A673 (cell line): ENCODE results near the gene PEPD. TPM values are rescaled to one million over a fixed set of nuclear protein-coding genes. Genes with fewer than 3 reads are reported as not detected.

Experiments
- BruUV-seq: library from RNA; stranded (reverse); fragments of 400-500 nt; replicated peaks from 2 replicates; lab custom pipeline; 2021; lab: Mats Ljungman, UMichigan
- CTCF ChIA-PET: fragments of 300-600 bp; sonication (Branson Sonifier 250); formaldehyde crosslinking; loops from one replicate; lab custom pipeline; 2022; ENCODE audit warnings: antibody characterized with exemption; lab: Charles Lee
- POLR2A ChIA-PET: fragments of 300-600 bp; sonication (Branson Sonifier 250); formaldehyde crosslinking; loops from one replicate; lab custom pipeline; 2022; ENCODE audit warnings: antibody characterized with exemption; ENCODE audit not compliant: low non-redundant PET; lab: Charles Lee
- DNase-seq: peaks from one replicate; pipeline ENCODE4 v3.0.0-alpha.2; 2015; ENCODE audit warnings: low spot score
- H3K27ac ChIP-seq: fragments of 200-600 bp; sonication (generic); 2 replicates; pipeline ENCODE4 v1.5.1; 2016; ENCODE audit warnings: mixed run types, low read depth, mild to moderate bottlenecking, mixed read lengths, antibody characterized with exemption, low read length; ENCODE audit not compliant: poor library complexity, severe bottlenecking
- H3K27me3 ChIP-seq: fragments of 200-600 bp; sonication (generic); replicated peaks from 2 replicates; pipeline ENCODE4 v1.6.1; 2017; ENCODE audit warnings: mixed run types, low read depth, mild to moderate bottlenecking, mixed read lengths, antibody characterized with exemption, low read length; ENCODE audit not compliant: insufficient read depth, poor library complexity
- H3K36me3 ChIP-seq: fragments of 200-600 bp; sonication (generic); 2 replicates; pipeline ENCODE4 v1.6.1; 2016; ENCODE audit warnings: mixed run types, mild to moderate bottlenecking, mixed read lengths, antibody characterized with exemption, low read length; ENCODE audit not compliant: insufficient read depth, poor library complexity, severe bottlenecking
- H3K4me1 ChIP-seq: fragments of 200-600 bp; sonication (generic); 2 replicates; pipeline ENCODE4 v1.6.1; 2017; ENCODE audit warnings: mixed run types, mild to moderate bottlenecking, mixed read lengths, antibody characterized with exemption, low read length; ENCODE audit not compliant: insufficient read depth, poor library complexity, severe bottlenecking
- H3K4me3 ChIP-seq: fragments of 200-600 bp; sonication (generic); 2 replicates; pipeline ENCODE4 v1.5.1; 2016; ENCODE audit warnings: low read depth, mixed run types, mild to moderate bottlenecking, mixed read lengths, low read length; ENCODE audit not compliant: poor library complexity, severe bottlenecking
- H3K9me3 ChIP-seq: fragments of 200-600 bp; sonication (generic); 2 replicates; pipeline ENCODE4 v1.6.1; 2016; ENCODE audit warnings: mixed run types, low read depth, mild to moderate bottlenecking, mixed read lengths, antibody characterized with exemption, low read length; ENCODE audit not compliant: poor library complexity, severe bottlenecking
- CTCF ChIP-seq: fragments of 300-800, 200-600 bp; sonication (generic); conservative IDR thresholded peaks from 2 replicates; pipeline ENCODE4 v1.5.1; 2017; ENCODE audit warnings: low read depth, mild to moderate bottlenecking, antibody characterized with exemption, low read length, moderate library complexity, mixed read lengths
- EZH2 ChIP-seq: fragments of 200-600 bp; sonication (generic); IDR thresholded peaks from 2 replicates; pipeline ENCODE4 v1.6.1; 2017; ENCODE audit warnings: borderline replicate concordance, low read depth, mild to moderate bottlenecking, mixed read lengths, antibody characterized with exemption, low read length; ENCODE audit not compliant: poor library complexity, severe bottlenecking
- intact Hi-C: fragments of 100-400 bp; cut with micrococcal nuclease; formaldehyde crosslinking; loops from one replicate; pipeline ENCODE4 v1.10.0; 2022; ENCODE audit not compliant: unreplicated experiment
- total RNA-seq: library from RNA; stranded (reverse); gene quantifications from 2 replicates; pipeline ENCODE4 v1.2.3, GENCODE V29; 2021

PEPD gene
- total RNA-seq, 1 experiment from 2014 or later: 82.2 TPM

- intact Hi-C loops: no loop called here
- Histone ChIP-seq H3K9me3 (no peaks in the 10 kb centered on the region), H3K4me1 (peaks cover 4% of the 10 kb centered on the region), H3K4me3 (no peak overlapping the region), H3K27me3 (no peaks in the 10 kb centered on the region), H3K36me3 (no peaks in the 10 kb centered on the region), H3K27ac (no peak overlapping the region)
- DNase-seq: no peak
- no TSS peak for BruUV-seq
- ChIA-PET POLR2A (no interaction called here), CTCF (no interaction called here)
- TF ChIP-seq EZH2: no peak
- TF ChIP-seq CTCF: no peak
These were observed 18.6 kb downstream of the PEPD start for GRCh38 chr19:33503030-33503429.

- POLR2A ChIA-PET: no interaction called here
These were observed 19.1 kb downstream of the PEPD start for GRCh38 chr19:33502521-33502920.

GRCh38 chr19:33501693-33502356 is 19.8 kb downstream of the PEPD start:
- Histone ChIP-seq H3K27ac (peak overlapping the region; percentile 21), H3K9me3 (no peaks in the 10 kb centered on the region), H3K4me3 (no peak overlapping the region), H3K4me1 (peaks cover 4% of the 10 kb centered on the region), H3K27me3 (no peaks in the 10 kb centered on the region), H3K36me3 (no peaks in the 10 kb centered on the region)
- ChIA-PET CTCF (no interaction called here), POLR2A (no interaction called here)
- no TSS peak for BruUV-seq
- TF ChIP-seq EZH2 (no peak), CTCF (no peak)
- DNase-seq: peak; percentile 33
- intact Hi-C loops: no loop called here

More at GRCh38 chr19:33502521-33502920, 19.1 kb downstream of the PEPD start:
- CTCF ChIA-PET: no interaction called here
- Histone ChIP-seq H3K9me3 (no peaks in the 10 kb centered on the region), H3K4me3 (no peak overlapping the region), H3K27me3 (no peaks in the 10 kb centered on the region), H3K36me3 (no peaks in the 10 kb centered on the region), H3K4me1 (peaks cover 4% of the 10 kb centered on the region), H3K27ac (no peak overlapping the region)
- no TSS peak for BruUV-seq
- TF ChIP-seq CTCF: no peak
- no peak for TF ChIP-seq EZH2
- no peak for DNase-seq
- intact Hi-C loops: no loop called here
